GM12891 (cell line): ENCODE results near the gene SNX8.

ENCODE experiments used
- POLR2A ChIP-seq: IDR thresholded peaks from 2 replicates; pipeline ENCODE4 v1.6.1; 2011; ENCODE audit warnings: low read depth, low read length, control low read depth
- TAF1 ChIP-seq: IDR thresholded peaks from 2 replicates; pipeline ENCODE4 v1.6.1; 2011; ENCODE audit warnings: low read depth, low read length, control low read depth

DNA sequence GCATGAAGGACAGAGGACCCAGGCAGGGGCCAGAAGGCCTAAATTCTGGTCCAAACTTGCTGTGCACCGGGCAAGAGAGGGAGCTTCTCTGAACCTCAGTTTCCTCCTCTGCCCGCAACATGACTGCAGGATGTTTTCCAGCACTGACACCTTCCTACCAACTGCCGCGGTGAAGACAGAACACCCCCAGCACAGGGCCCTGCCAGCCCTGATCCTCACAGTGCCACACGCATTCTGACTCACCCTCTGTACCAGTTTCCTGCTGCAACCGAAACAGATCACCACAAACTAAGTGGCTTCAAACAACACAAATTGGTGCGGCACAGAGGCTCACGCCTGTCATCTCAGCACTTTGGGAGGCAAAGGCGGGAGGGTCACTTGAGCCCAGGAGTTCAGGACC is 99.6 kb downstream of the SNX8 start:
- TF ChIP-seq POLR2A (no peak), TAF1 (no peak)
